HEK293 (cell line): Measurements from ENCODE around the gene ABL2.

Source experiments
- CTCF ChIA-PET: fragments of 350-600 bp; formaldehyde crosslinking; extraction: SDS; loops from one replicate; lab custom pipeline; 2021; ENCODE audit warnings: antibody characterized with exemption; lab: Yijun Ruan, JAX
- POLR2A ChIA-PET: fragments of 300-600 bp; formaldehyde crosslinking; extraction: SDS; loops from one replicate; lab custom pipeline; 2020; ENCODE audit warnings: antibody characterized with exemption, inconsistent platforms; lab: Yijun Ruan, JAX
- H3K27ac ChIP-seq: fragments of 200-500 bp; sonication (Bioruptor generic); 2 replicates; pipeline ENCODE4 v1.5.1; 2014; ENCODE audit warnings: low read depth, low read length, control low read depth, inconsistent platforms; ENCODE audit errors: extremely low read depth
- H3K36me3 ChIP-seq, 2 experiments: fragments of 200-500 bp in 1 of 2; sonication (Bioruptor generic) in 1 of 2; 1 replicate in 1 of 2; 2 replicates in 1 of 2; pipeline ENCODE4 v1.5.1; 2014 to 2017; ENCODE audit warnings: inconsistent platforms in 2 of 2, low read length in 2 of 2; ENCODE audit not compliant: control insufficient read depth in 2 of 2, insufficient read depth in 1 of 2
- H3K4me1 ChIP-seq: fragments of 200-500 bp; sonication (Bioruptor generic); 2 replicates; pipeline ENCODE4 v1.5.1; 2014; ENCODE audit warnings: mild to moderate bottlenecking, low read length, inconsistent platforms; ENCODE audit not compliant: control insufficient read depth, insufficient read depth
- H3K4me3 ChIP-seq: 2 replicates; pipeline ENCODE4 v1.5.1; 2011; ENCODE audit warnings: low read depth, mild to moderate bottlenecking, control low read depth, low read length, moderate library complexity
- H3K9me3 ChIP-seq: fragments of 200-500 bp; sonication (Bioruptor generic); 2 replicates; pipeline ENCODE4 v1.5.1; 2014; ENCODE audit warnings: low read depth, low read length, inconsistent platforms; ENCODE audit not compliant: control insufficient read depth, insufficient read depth
- KLF1 ChIP-seq: fragments of 450-650 bp; formaldehyde crosslinking; IDR thresholded peaks from 2 replicates; pipeline ENCODE4 v1.5.1; 2016; ENCODE audit warnings: missing biosample characterization, missing genetic modification characterization
- KLF8 ChIP-seq: fragments of 450-650 bp; formaldehyde crosslinking; IDR thresholded peaks from 2 replicates; pipeline ENCODE4 v1.5.1; 2016; ENCODE audit warnings: missing biosample characterization, missing genetic modification characterization
- SETDB1 ChIP-seq: IDR thresholded peaks from one replicate; pipeline ENCODE4 v1.6.1; 2017; ENCODE audit warnings: mild to moderate bottlenecking, low read length, moderate library complexity, mixed read lengths; ENCODE audit not compliant: insufficient read length
- YY2 ChIP-seq: fragments of 450-650 bp; formaldehyde crosslinking; IDR thresholded peaks from 2 replicates; pipeline ENCODE4 v1.5.1; 2016; ENCODE audit warnings: missing biosample characterization, missing genetic modification characterization
- ZBTB8A ChIP-seq: fragments of 450-650 bp; formaldehyde crosslinking; IDR thresholded peaks from 2 replicates; pipeline ENCODE4 v1.5.1; 2016; ENCODE audit warnings: missing biosample characterization, missing genetic modification characterization
- ZNF174 ChIP-seq: fragments of 450-650 bp; formaldehyde crosslinking; IDR thresholded peaks from 2 replicates; pipeline ENCODE4 v1.5.0; 2017; ENCODE audit warnings: missing biosample characterization, mild to moderate bottlenecking, missing genetic modification characterization
- ZNF19 ChIP-seq: fragments of 450-650 bp; formaldehyde crosslinking; IDR thresholded peaks from 2 replicates; pipeline ENCODE4; 2016; ENCODE audit warnings: missing biosample characterization, missing genetic modification characterization, low read depth
- ZNF248 ChIP-seq: fragments of 450-650 bp; formaldehyde crosslinking; IDR thresholded peaks from 2 replicates; pipeline ENCODE4 v1.5.1; 2017; ENCODE audit warnings: missing biosample characterization, missing genetic modification characterization
- ZNF791 ChIP-seq: fragments of 450-650 bp; formaldehyde crosslinking; IDR thresholded peaks from 2 replicates; pipeline ENCODE4 v1.5.1; 2016; ENCODE audit warnings: missing biosample characterization, missing genetic modification characterization
- TF ChIP-seq, protein P1 (sequence below): fragments of 450-650 bp; formaldehyde crosslinking; IDR thresholded peaks from 2 replicates; pipeline ENCODE4 v1.5.1; 2016; ENCODE audit warnings: missing biosample characterization, missing genetic modification characterization
- TF ChIP-seq, protein P2 (sequence below): fragments of 450-650 bp; formaldehyde crosslinking; IDR thresholded peaks from 2 replicates; pipeline ENCODE4 v1.5.1; 2017; ENCODE audit warnings: missing biosample characterization, missing genetic modification characterization
- TF ChIP-seq, protein P3 (sequence below): fragments of 450-650 bp; formaldehyde crosslinking; IDR thresholded peaks from 2 replicates; pipeline ENCODE4 v1.5.1; 2016; ENCODE audit warnings: missing biosample characterization, missing genetic modification characterization, borderline replicate concordance
- TF ChIP-seq, protein P4 (sequence below): fragments of 450-650 bp; formaldehyde crosslinking; IDR thresholded peaks from 2 replicates; pipeline ENCODE4 v1.5.1; 2017; ENCODE audit warnings: missing biosample characterization, missing genetic modification characterization
- TF ChIP-seq, protein P5 (sequence below): fragments of 450-650 bp; formaldehyde crosslinking; IDR thresholded peaks from 2 replicates; pipeline ENCODE4 v1.5.1; 2017; ENCODE audit warnings: missing biosample characterization, missing genetic modification characterization

The ABL2 gene

DNA sequence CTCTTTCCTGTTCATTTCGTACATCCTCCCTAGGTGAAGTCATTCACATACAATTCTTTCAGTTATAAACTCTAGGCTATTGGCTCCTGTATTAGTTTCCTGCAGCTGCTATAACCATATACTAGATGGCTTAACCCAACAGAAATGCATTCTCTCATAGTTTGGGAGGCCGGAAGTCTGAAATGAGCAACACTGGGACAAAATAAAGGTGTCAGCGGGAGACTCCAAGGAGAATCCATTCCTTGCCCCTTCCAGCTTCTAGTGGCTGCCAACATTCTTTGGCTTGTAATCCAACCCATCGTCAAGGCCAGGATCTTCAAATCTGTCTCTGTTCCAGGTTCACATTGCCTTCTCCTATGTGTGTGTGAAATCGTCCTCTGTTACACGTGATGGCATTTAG is 76.3 kb downstream of the ABL2 start:
- POLR2A ChIA-PET = no interaction called here
- no peak for TF ChIP-seq ZNF248 (tag by site-specific recombination)
- no peak for TF ChIP-seq YY2 (tag by site-specific recombination)
- no peak for TF ChIP-seq ZNF174 (tag by site-specific recombination)
- no peak for TF ChIP-seq ZNF19 (tag by site-specific recombination)
- TF ChIP-seq, protein P1, sequence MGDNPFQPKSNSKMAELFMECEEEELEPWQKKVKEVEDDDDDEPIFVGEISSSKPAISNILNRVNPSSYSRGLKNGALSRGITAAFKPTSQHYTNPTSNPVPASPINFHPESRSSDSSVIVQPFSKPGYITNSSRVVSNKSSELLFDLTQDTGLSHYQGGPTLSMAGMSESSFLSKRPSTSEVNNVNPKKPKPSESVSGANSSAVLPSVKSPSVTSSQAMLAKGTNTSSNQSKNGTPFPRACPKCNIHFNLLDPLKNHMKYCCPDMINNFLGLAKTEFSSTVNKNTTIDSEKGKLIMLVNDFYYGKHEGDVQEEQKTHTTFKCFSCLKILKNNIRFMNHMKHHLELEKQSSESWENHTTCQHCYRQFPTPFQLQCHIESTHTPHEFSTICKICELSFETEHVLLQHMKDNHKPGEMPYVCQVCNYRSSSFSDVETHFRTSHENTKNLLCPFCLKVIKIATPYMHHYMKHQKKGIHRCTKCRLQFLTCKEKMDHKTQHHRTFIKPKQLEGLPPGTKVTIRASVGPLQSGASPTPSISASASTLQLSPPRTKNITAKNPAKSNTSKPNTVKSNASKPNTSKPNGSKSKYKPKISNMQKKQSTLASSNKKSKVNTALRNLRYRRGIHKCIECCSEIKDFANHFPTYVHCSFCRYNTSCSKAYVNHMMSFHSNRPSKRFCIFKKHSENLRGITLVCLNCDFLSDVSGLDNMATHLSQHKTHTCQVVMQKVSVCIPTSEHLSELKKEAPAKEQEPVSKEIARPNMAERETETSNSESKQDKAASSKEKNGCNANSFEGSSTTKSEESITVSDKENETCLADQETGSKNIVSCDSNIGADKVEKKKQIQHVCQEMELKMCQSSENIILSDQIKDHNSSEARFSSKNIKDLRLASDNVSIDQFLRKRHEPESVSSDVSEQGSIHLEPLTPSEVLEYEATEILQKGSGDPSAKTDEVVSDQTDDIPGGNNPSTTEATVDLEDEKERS = no peak
- TF ChIP-seq KLF1 = no peak
- TF ChIP-seq, protein P2, sequence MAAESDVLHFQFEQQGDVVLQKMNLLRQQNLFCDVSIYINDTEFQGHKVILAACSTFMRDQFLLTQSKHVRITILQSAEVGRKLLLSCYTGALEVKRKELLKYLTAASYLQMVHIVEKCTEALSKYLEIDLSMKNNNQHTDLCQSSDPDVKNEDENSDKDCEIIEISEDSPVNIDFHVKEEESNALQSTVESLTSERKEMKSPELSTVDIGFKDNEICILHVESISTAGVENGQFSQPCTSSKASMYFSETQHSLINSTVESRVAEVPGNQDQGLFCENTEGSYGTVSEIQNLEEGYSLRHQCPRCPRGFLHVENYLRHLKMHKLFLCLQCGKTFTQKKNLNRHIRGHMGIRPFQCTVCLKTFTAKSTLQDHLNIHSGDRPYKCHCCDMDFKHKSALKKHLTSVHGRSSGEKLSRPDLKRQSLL (tag by site-specific recombination) = no peak
- TF ChIP-seq ZBTB8A = no peak
- TF ChIP-seq, protein P3, sequence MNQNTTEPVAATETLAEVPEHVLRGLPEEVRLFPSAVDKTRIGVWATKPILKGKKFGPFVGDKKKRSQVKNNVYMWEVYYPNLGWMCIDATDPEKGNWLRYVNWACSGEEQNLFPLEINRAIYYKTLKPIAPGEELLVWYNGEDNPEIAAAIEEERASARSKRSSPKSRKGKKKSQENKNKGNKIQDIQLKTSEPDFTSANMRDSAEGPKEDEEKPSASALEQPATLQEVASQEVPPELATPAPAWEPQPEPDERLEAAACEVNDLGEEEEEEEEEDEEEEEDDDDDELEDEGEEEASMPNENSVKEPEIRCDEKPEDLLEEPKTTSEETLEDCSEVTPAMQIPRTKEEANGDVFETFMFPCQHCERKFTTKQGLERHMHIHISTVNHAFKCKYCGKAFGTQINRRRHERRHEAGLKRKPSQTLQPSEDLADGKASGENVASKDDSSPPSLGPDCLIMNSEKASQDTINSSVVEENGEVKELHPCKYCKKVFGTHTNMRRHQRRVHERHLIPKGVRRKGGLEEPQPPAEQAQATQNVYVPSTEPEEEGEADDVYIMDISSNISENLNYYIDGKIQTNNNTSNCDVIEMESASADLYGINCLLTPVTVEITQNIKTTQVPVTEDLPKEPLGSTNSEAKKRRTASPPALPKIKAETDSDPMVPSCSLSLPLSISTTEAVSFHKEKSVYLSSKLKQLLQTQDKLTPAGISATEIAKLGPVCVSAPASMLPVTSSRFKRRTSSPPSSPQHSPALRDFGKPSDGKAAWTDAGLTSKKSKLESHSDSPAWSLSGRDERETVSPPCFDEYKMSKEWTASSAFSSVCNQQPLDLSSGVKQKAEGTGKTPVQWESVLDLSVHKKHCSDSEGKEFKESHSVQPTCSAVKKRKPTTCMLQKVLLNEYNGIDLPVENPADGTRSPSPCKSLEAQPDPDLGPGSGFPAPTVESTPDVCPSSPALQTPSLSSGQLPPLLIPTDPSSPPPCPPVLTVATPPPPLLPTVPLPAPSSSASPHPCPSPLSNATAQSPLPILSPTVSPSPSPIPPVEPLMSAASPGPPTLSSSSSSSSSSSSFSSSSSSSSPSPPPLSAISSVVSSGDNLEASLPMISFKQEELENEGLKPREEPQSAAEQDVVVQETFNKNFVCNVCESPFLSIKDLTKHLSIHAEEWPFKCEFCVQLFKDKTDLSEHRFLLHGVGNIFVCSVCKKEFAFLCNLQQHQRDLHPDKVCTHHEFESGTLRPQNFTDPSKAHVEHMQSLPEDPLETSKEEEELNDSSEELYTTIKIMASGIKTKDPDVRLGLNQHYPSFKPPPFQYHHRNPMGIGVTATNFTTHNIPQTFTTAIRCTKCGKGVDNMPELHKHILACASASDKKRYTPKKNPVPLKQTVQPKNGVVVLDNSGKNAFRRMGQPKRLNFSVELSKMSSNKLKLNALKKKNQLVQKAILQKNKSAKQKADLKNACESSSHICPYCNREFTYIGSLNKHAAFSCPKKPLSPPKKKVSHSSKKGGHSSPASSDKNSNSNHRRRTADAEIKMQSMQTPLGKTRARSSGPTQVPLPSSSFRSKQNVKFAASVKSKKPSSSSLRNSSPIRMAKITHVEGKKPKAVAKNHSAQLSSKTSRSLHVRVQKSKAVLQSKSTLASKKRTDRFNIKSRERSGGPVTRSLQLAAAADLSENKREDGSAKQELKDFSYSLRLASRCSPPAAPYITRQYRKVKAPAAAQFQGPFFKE = no peak
- TF ChIP-seq ZNF791 (tag by site-specific recombination) = no peak
- no peak for TF ChIP-seq KLF8 (tag by site-specific recombination)
- TF ChIP-seq, protein P4, sequence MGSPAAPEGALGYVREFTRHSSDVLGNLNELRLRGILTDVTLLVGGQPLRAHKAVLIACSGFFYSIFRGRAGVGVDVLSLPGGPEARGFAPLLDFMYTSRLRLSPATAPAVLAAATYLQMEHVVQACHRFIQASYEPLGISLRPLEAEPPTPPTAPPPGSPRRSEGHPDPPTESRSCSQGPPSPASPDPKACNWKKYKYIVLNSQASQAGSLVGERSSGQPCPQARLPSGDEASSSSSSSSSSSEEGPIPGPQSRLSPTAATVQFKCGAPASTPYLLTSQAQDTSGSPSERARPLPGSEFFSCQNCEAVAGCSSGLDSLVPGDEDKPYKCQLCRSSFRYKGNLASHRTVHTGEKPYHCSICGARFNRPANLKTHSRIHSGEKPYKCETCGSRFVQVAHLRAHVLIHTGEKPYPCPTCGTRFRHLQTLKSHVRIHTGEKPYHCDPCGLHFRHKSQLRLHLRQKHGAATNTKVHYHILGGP (tag by site-specific recombination) = no peak
- TF ChIP-seq, protein P5, sequence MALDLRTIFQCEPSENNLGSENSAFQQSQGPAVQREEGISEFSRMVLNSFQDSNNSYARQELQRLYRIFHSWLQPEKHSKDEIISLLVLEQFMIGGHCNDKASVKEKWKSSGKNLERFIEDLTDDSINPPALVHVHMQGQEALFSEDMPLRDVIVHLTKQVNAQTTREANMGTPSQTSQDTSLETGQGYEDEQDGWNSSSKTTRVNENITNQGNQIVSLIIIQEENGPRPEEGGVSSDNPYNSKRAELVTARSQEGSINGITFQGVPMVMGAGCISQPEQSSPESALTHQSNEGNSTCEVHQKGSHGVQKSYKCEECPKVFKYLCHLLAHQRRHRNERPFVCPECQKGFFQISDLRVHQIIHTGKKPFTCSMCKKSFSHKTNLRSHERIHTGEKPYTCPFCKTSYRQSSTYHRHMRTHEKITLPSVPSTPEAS (tag by site-specific recombination) = no peak
- no peak for TF ChIP-seq SETDB1
- TF ChIP-seq, all 188 proteins: peak for 0
- CTCF ChIA-PET = no interaction called here

More for the DNA sequence above, 76.3 kb downstream of the ABL2 start:
- no peaks in the 10 kb centered on the region for H3K36me3 ChIP-seq
- H3K4me1 ChIP-seq = no peaks in the 10 kb centered on the region
- no peaks in the 10 kb centered on the region for H3K9me3 ChIP-seq
- H3K4me3 ChIP-seq = no peak overlapping the region
- H3K27ac ChIP-seq = no peak overlapping the region
